ENCODE data around the gene NR0B1. TPM values are rescaled to one million over a fixed set of nuclear protein-coding genes. Genes with fewer than 3 reads are reported as not detected.

Gene NR0B1
- total and polyA plus RNA-seq, 4 donors: 0.03 TPM; not detected in 3

- no peak overlapping the region for H3K4me3 ChIP-seq
- no peak for TF ChIP-seq CTCF (IDR thresholded peaks at IDR 0.05; ENCODE audit: control extremely low read depth, extremely low read depth)
- no peaks in the 10 kb centered on the region for H3K9me3 ChIP-seq (ENCODE audit: control insufficient read depth in 4 of 4, insufficient read depth in 3 of 4, low read length in 3 of 4)
- ATAC-seq (ENCODE audit: insufficient read depth, low FRiP score): no peak
- no peak overlapping the region for H3K27ac ChIP-seq (ENCODE audit: low read depth in 1 of 2, low read length in 1 of 2)
- peaks cover 0 to 11% (median 0%) of the 10 kb centered on the region in 3 donors for H3K27me3 ChIP-seq (ENCODE audit: control insufficient read depth in 3 of 3, insufficient read depth in 3 of 3, low read length in 2 of 3)
- WGBS, 2 donors: 77 to 95% methylated on average over 3 of the region's 3 CpGs
- DNase-seq: no peak
- H3K4me1 ChIP-seq (ENCODE audit: control insufficient read depth in 5 of 5, insufficient read depth in 5 of 5, low read length in 5 of 5): no peaks in the 10 kb centered on the region
- H3K36me3 ChIP-seq (ENCODE audit: control insufficient read depth in 4 of 4, insufficient read depth in 4 of 4, low read length in 4 of 4): no peaks in the 10 kb centered on the region
- H3K9ac ChIP-seq (ENCODE audit: insufficient read depth in 1 of 2, low read length in 2 of 2): no peak overlapping the region
Observed at GRCh38 chrX:30270639-30271038, 38.6 kb downstream of the NR0B1 start.

- Histone ChIP-seq H3K4me1 (ENCODE audit: control insufficient read depth in 5 of 5, insufficient read depth in 5 of 5, low read length in 5 of 5) (no peaks in the 10 kb centered on the region), H3K27ac (ENCODE audit: low read depth in 1 of 2, low read length in 1 of 2) (no peak overlapping the region), H3K9ac (ENCODE audit: insufficient read depth in 1 of 2, low read length in 2 of 2) (no peak overlapping the region), H3K27me3 (ENCODE audit: control insufficient read depth in 3 of 3, insufficient read depth in 3 of 3, low read length in 2 of 3) (peaks cover 0 to 10% (median 0%) of the 10 kb centered on the region in 3 donors), H3K36me3 (ENCODE audit: control insufficient read depth in 4 of 4, insufficient read depth in 4 of 4, low read length in 4 of 4) (no peaks in the 10 kb centered on the region), H3K4me3 (no peak overlapping the region), H3K9me3 (ENCODE audit: control insufficient read depth in 4 of 4, insufficient read depth in 3 of 4, low read length in 3 of 4) (no peaks in the 10 kb centered on the region)
- no peak for DNase-seq
- no peak for TF ChIP-seq CTCF (IDR thresholded peaks at IDR 0.05; ENCODE audit: control extremely low read depth, extremely low read depth)
- no peak for ATAC-seq (ENCODE audit: insufficient read depth, low FRiP score)
- WGBS, 2 donors: 58 to 92% methylated on average over 1 of the region's 1 CpG
Observed at GRCh38 chrX:30262763-30263162, 46.4 kb downstream of the NR0B1 start.

GRCh38 chrX:30261012-30261411, 48.2 kb downstream of the NR0B1 start:
- H3K36me3 ChIP-seq (ENCODE audit: control insufficient read depth in 4 of 4, insufficient read depth in 4 of 4, low read length in 4 of 4): no peaks in the 10 kb centered on the region
- no peak overlapping the region for H3K9ac ChIP-seq (ENCODE audit: insufficient read depth in 1 of 2, low read length in 2 of 2)
- no peak for ATAC-seq (ENCODE audit: insufficient read depth, low FRiP score)
- H3K9me3 ChIP-seq (ENCODE audit: control insufficient read depth in 4 of 4, insufficient read depth in 3 of 4, low read length in 3 of 4): peaks cover 0 to 3% (median 0%) of the 10 kb centered on the region in 4 donors
- H3K27ac ChIP-seq (ENCODE audit: low read depth in 1 of 2, low read length in 1 of 2): no peak overlapping the region
- no peak overlapping the region for H3K4me3 ChIP-seq
- H3K27me3 ChIP-seq (ENCODE audit: control insufficient read depth in 3 of 3, insufficient read depth in 3 of 3, low read length in 2 of 3): peaks cover 0 to 7% (median 0%) of the 10 kb centered on the region in 3 donors
- no peaks in the 10 kb centered on the region for H3K4me1 ChIP-seq (ENCODE audit: control insufficient read depth in 5 of 5, insufficient read depth in 5 of 5, low read length in 5 of 5)
- no peak for DNase-seq
- no peak for TF ChIP-seq CTCF (IDR thresholded peaks at IDR 0.05; ENCODE audit: control extremely low read depth, extremely low read depth)

GRCh38 chrX:30259927-30260326, 49.3 kb downstream of the NR0B1 start:
- Histone ChIP-seq H3K36me3 (ENCODE audit: control insufficient read depth in 4 of 4, insufficient read depth in 4 of 4, low read length in 4 of 4) (no peaks in the 10 kb centered on the region), H3K4me3 (no peak overlapping the region), H3K9ac (ENCODE audit: insufficient read depth in 1 of 2, low read length in 2 of 2) (no peak overlapping the region), H3K9me3 (ENCODE audit: control insufficient read depth in 4 of 4, insufficient read depth in 3 of 4, low read length in 3 of 4) (peaks cover 0 to 3% (median 0%) of the 10 kb centered on the region in 4 donors), H3K27ac (ENCODE audit: low read depth in 1 of 2, low read length in 1 of 2) (no peak overlapping the region), H3K27me3 (ENCODE audit: control insufficient read depth in 3 of 3, insufficient read depth in 3 of 3, low read length in 2 of 3) (peaks cover 0 to 7% (median 0%) of the 10 kb centered on the region in 3 donors), H3K4me1 (ENCODE audit: control insufficient read depth in 5 of 5, insufficient read depth in 5 of 5, low read length in 5 of 5) (no peaks in the 10 kb centered on the region)
- no peak for TF ChIP-seq CTCF (IDR thresholded peaks at IDR 0.05; ENCODE audit: control extremely low read depth, extremely low read depth)
- DNase-seq: no peak
- no peak for ATAC-seq (ENCODE audit: insufficient read depth, low FRiP score)
- WGBS, 2 donors: 67 to 91% methylated on average over 2 of the region's 2 CpGs
